ENCODE data around the gene RNF225. TPM values are rescaled to one million over a fixed set of nuclear protein-coding genes. Genes with fewer than 3 reads are reported as not detected.

RNF225 gene
- total RNA-seq: 0.12 and 0.26 TPM in 2 replicates

GRCh38 chr19:58395220-58395978 is at the start of gene RNF225:
Gene RNF225, plus strand, starts transcription at chr19:58395656. Its CDS starts 434 bp downstream, at chr19:58396090.

DNA sequence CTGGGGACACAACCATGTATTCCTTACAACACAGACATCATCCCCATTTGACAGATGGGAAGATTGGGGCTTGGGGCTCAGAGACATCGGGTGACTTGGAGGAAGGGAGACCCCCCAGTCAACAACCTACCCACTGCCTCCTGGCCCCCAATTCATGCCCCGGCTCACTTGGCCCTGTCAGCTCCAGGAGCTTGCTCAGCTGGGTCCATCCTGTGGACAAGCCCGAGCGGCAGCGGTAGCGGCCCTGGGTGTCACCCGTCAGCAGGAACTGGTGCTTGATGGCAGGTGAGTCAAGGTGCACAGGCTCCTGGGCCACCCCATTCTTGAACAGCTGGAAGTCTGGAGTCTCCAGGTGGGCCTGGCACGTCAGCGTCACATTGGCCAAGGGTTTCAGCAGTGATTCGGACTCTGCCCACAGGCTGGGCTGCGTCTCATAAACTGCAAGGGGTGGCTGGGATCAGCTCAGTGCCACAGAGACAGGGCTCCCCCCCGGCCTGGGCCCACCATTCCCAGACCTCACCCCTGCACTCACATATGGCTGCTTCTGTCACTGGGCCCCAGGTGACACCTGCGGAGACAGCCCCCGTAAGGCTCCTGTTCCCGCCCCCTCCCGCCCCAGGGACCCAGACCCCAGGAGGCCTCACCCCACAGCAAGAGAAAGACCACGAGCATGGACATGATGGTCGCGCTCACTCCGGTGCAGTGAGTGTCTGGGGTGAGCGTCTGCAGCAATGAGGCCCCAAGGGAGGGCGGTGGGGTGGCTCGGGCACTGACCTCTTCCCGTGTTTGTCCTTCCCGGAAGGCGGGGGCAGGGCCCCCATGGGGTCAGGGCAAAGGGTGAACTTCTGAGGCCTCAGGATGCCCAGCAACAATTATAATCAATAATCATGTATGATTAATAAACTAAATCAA is 42.4 kb upstream of the RNF225 start, which contains the start of gene A1BG:
A1BG (minus strand) TSS at position 733 of the 912 bp plus-strand sequence; CDS start at position 678, 55 bp downstream.

GRCh38 chr19:58362272-58362994 is 33.0 kb upstream of the RNF225 start, which contains the start of gene ZNF497:
Gene ZNF497, minus strand, starts transcription at chr19:58362751. Its CDS starts 5,116 bp downstream, at chr19:58357635.

GRCh38 chr19:58380662-58381459 is 14.6 kb upstream of the RNF225 start, which contains the start of gene ZNF837:
Gene ZNF837, minus strand, starts transcription at chr19:58381030. Its CDS starts 11,698 bp downstream, at chr19:58369332.

GRCh38 chr19:58386576-58387337 is 8.7 kb upstream of the RNF225 start, which contains the start of gene RPS5:
Gene RPS5, plus strand, starts transcription at chr19:58387269. Its CDS starts 869 bp downstream, at chr19:58388138.

DNA sequence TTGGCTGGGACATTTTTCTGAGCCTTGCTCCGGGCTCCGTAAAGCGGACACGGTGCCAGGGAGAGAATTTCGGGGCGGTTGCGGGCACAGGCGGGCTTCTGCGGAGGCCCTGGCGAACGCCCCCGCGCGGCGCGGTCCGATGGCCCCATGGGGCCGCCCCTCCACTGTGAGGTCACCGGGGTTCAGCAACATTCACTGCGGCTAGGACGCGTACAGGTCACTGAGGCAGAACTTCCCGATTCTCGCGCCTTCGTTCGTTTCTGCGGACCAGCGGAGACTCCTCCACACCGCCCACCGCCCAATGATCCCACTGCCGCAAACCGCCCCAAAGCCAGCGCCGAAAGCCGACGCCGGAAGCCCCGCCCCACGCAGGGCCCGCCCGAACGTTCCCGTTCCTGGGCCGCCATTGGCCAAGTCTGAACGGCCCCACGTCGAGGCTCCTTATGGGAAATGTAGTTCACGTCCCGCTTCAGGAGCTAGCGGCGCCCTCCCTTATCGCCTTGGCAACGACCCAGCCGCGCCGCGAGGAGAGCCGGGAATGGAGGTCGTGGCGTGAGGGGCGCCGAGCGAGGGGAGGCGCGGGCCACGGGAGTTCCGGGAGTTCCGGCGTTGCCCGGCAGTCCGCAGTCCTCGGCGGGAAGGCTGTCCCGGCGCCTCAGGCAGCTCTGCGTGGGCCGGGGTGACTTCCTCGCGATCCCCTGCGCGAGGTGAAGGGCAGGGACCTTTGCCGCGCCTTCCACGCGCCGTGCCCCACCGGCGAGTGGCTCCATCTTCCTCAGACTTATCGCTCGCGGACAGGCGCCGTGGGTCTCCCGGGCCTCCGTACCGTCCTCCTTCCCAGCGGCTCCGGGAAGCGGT is 12.9 kb downstream of the RNF225 start, which contains the start of gene ZNF584:
ZNF584 (plus strand) TSS at position 498 of the 858 bp plus-strand sequence. CDS start 499 bp downstream, outside the sequence.

GRCh38 chr19:58439576-58440554 is 44.4 kb downstream of the RNF225 start, which contains the start of gene ZNF132:
Gene ZNF132, minus strand, starts transcription at chr19:58440153. Its CDS starts 332 bp downstream, at chr19:58439821.

Other genes starting within 250 kb of the RNF225 start
- gene ZNF329, start 244.9 kb upstream of the RNF225 start, total RNA-seq: 14.1 and 14.7 TPM in 2 replicates
- 22.2 and 23.9 TPM in 2 replicates for gene ZNF274, start 212.6 kb upstream of the RNF225 start, total RNA-seq
- 32.6 and 34.4 TPM in 2 replicates for gene ZNF544, start 166.7 kb upstream of the RNF225 start, total RNA-seq
- gene ZNF8, start 116.7 kb upstream of the RNF225 start, total RNA-seq: 2.9 and 3.3 TPM in 2 replicates
- 37.9 and 40.6 TPM in 2 replicates for gene ERVK3-1, start 90.3 kb upstream of the RNF225 start, total RNA-seq
- 1.8 and 2.2 TPM in 2 replicates for gene ZSCAN22, start 68.7 kb upstream of the RNF225 start, total RNA-seq
- gene A1BG, start 42.2 kb upstream of the RNF225 start, total RNA-seq: 3.6 and 7.1 TPM in 2 replicates
- gene ZNF497, start 32.9 kb upstream of the RNF225 start, total RNA-seq: 0.53 and 0.68 TPM in 2 replicates
- gene ZNF837, start 14.6 kb upstream of the RNF225 start, total RNA-seq: 1.1 and 1.3 TPM in 2 replicates
- 1,860 and 2,343 TPM in 2 replicates for gene RPS5, start 8.4 kb upstream of the RNF225 start, total RNA-seq
- gene ZNF584, start 13.0 kb downstream of the RNF225 start, total RNA-seq: 12.3 and 17.6 TPM in 2 replicates
- gene ZNF132, start 44.5 kb downstream of the RNF225 start, total RNA-seq: 9.5 and 10.3 TPM in 2 replicates
- gene ZNF324B, start 56.0 kb downstream of the RNF225 start, total RNA-seq: 7.8 and 10.8 TPM in 2 replicates
- gene ZNF324, start 71.4 kb downstream of the RNF225 start, total RNA-seq: 9.6 and 13.6 TPM in 2 replicates
- gene ZNF446, start 80.7 kb downstream of the RNF225 start, total RNA-seq: 5.3 and 6.2 TPM in 2 replicates
- 12.5 and 14.5 TPM in 2 replicates for gene SLC27A5, start 116.3 kb downstream of the RNF225 start, total RNA-seq
- gene ZBTB45, start 124.2 kb downstream of the RNF225 start, total RNA-seq: 5.7 and 5.8 TPM in 2 replicates
- 241 and 323 TPM in 2 replicates for gene TRIM28, start 148.4 kb downstream of the RNF225 start, total RNA-seq
- 187 and 216 TPM in 2 replicates for gene CHMP2A, start 159.4 kb downstream of the RNF225 start, total RNA-seq
- gene UBE2M, start 163.0 kb downstream of the RNF225 start, total RNA-seq: 64.0 and 95.3 TPM in 2 replicates
- 11.4 and 11.9 TPM in 2 replicates for gene MZF1, start 177.7 kb downstream of the RNF225 start, total RNA-seq